ENCODE measurements around the gene ICAM3.
"Not testable (repeated sequence)": the region's sequence is repeated elsewhere in the genome, so short reads cannot be mapped to it uniquely, and the experiment has no call there.

ICAM3 gene

GRCh38 chr19:10339380-10339960 lies at the start of gene ICAM3:
Gene ICAM3 (minus strand): TSS chr19:10339624. CDS start chr19:10339614, 10 bp downstream.
- DNase-seq (ENCODE audit: low read depth in 2 of 2), result no peak

- peak in 1 of 2 experiments; percentile 36 for DNase-seq (ENCODE audit: low read depth in 2 of 2)
Observed at GRCh38 chr19:10388957-10389356, 49.5 kb upstream of the ICAM3 start.

GRCh38 chr19:10384580-10384979 lies 45.2 kb upstream of the ICAM3 start:
- no peak for DNase-seq (ENCODE audit: low read depth in 2 of 2)

- DNase-seq (ENCODE audit: low read depth in 2 of 2), result not testable (repeated sequence)
Observed at GRCh38 chr19:10383223-10383499, 43.7 kb upstream of the ICAM3 start.

GRCh38 chr19:10380313-10381102 lies 41.1 kb upstream of the ICAM3 start, which contains the start of gene TYK2:
Gene TYK2 (minus strand): TSS chr19:10380572. CDS start chr19:10378406, 2,166 bp downstream.
- DNase-seq (ENCODE audit: low read depth in 2 of 2), result peak; percentile 97

GRCh38 chr19:10379880-10380312 lies 40.5 kb upstream of the ICAM3 start:
- no peak for DNase-seq (ENCODE audit: low read depth in 2 of 2)

GRCh38 chr19:10378124-10378523 lies 38.7 kb upstream of the ICAM3 start:
- no peak for DNase-seq (ENCODE audit: low read depth in 2 of 2)

GRCh38 chr19:10377140-10377640 lies 37.8 kb upstream of the ICAM3 start:
- DNase-seq (ENCODE audit: low read depth in 2 of 2), result not testable (repeated sequence)

GRCh38 chr19:10374931-10375330 lies 35.5 kb upstream of the ICAM3 start:
- no peak for DNase-seq (ENCODE audit: low read depth in 2 of 2)

GRCh38 chr19:10372690-10373089 lies 33.3 kb upstream of the ICAM3 start:
- DNase-seq (ENCODE audit: low read depth in 2 of 2), result no peak

- DNase-seq (ENCODE audit: low read depth in 2 of 2), result no peak
Observed at GRCh38 chr19:10368101-10368803, 28.8 kb upstream of the ICAM3 start.

- not testable (repeated sequence) for DNase-seq (ENCODE audit: low read depth in 2 of 2)
Observed at GRCh38 chr19:10366950-10367512, 27.6 kb upstream of the ICAM3 start.

GRCh38 chr19:10365518-10365917 lies 26.1 kb upstream of the ICAM3 start:
- DNase-seq (ENCODE audit: low read depth in 2 of 2), result no peak

- DNase-seq (ENCODE audit: low read depth in 2 of 2), result no peak
Observed at GRCh38 chr19:10364644-10365043, 25.2 kb upstream of the ICAM3 start.

- no peak for DNase-seq (ENCODE audit: low read depth in 2 of 2)
Observed at GRCh38 chr19:10363789-10364281, 24.4 kb upstream of the ICAM3 start.

- DNase-seq (ENCODE audit: low read depth in 2 of 2), result no peak
Observed at GRCh38 chr19:10362259-10362658, 22.8 kb upstream of the ICAM3 start.

GRCh38 chr19:10361569-10362011 lies 22.2 kb upstream of the ICAM3 start:
- no peak for DNase-seq (ENCODE audit: low read depth in 2 of 2)

GRCh38 chr19:10356431-10356830 lies 17.0 kb upstream of the ICAM3 start:
- no peak for DNase-seq (ENCODE audit: low read depth in 2 of 2)

GRCh38 chr19:10353793-10354391 lies 14.5 kb upstream of the ICAM3 start:
- DNase-seq (ENCODE audit: low read depth in 2 of 2), result no peak

GRCh38 chr19:10352764-10353671 lies 13.6 kb upstream of the ICAM3 start:
- DNase-seq (ENCODE audit: low read depth in 2 of 2), result no peak

Measured in fibroblast of skin of left biceps (primary cell).